ENCODE measurements around the gene ISY1. TPM values are rescaled to one million over a fixed set of nuclear protein-coding genes. Genes with fewer than 3 reads are reported as not detected.
"Not testable (repeated sequence)": the region's sequence is repeated elsewhere in the genome, so short reads cannot be mapped to it uniquely, and the experiment has no call there.

The ISY1 gene
- total and polyA plus RNA-seq, 2 of the 4 experiments (the other 2 are of a cell fraction): 28.5 to 31.5 TPM

DNA sequence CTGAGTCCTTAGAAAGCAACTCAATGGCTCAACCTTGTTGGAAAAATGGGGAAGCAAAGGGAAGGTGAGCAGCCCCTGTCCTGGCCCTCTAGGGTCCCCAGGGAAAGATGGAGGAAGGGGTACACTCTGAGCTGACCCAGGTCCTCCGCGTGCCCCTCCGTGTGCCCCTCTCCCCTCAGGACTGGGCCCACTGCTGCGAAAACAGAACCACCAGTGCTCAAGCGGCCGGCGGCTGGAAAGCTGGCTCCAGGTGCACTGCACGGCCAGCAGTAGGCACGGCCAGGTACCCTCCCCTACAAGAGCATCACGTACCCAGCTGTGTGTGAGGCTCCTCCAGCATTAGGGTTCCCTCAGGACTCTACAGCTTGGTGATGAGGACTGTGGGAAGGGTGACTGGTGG lies 65.6 kb downstream of the ISY1 start:
- ChIA-PET CTCF (no interaction called here), POLR2A (ENCODE audit: unreplicated experiment) (no interaction called here)
- Histone ChIP-seq H3K27me3 (ENCODE audit: control insufficient read depth, insufficient read depth, low read length) (no peaks in the 10 kb centered on the region), H2AK9ac (replicated peaks; ENCODE audit: low read depth, low read length, poor library complexity) (no peak overlapping the region), H3K23ac (ENCODE audit: low read depth, low read length) (no peak overlapping the region), H3K4me2 (ENCODE audit: low read depth, low read length) (no peak overlapping the region), H4K20me1 (ENCODE audit: insufficient read depth, low read length) (peaks cover 35% of the 10 kb centered on the region; the same call in 1 of the 2 replicates), H3K27ac (ENCODE audit: insufficient read depth, low read length) (no peak overlapping the region), H3K18ac (ENCODE audit: low read depth, low read length) (no peak overlapping the region), H3K9ac (ENCODE audit: low read depth, low read length) (no peak overlapping the region), H3K36me3 (ENCODE audit: control insufficient read depth, insufficient read depth, low read length) (peaks cover 18% of the 10 kb centered on the region), H3K14ac (replicated peaks; ENCODE audit: low read depth, low read length) (no peak overlapping the region), H4K8ac (ENCODE audit: low read depth in 2 of 2, low read length in 2 of 2) (no peak overlapping the region), H2BK20ac (ENCODE audit: low read depth, low read length) (no peak overlapping the region), H3K56ac (ENCODE audit: extremely low read depth, insufficient read depth, low read length) (no peak overlapping the region), H4K91ac (ENCODE audit: insufficient read depth, low read depth, low read length) (no peak overlapping the region), H2BK120ac (ENCODE audit: low read depth, low read length) (no peak overlapping the region), H2BK5ac (ENCODE audit: low read depth, low read length, poor library complexity, severe bottlenecking) (no peak overlapping the region), H3K4me3 (ENCODE audit: insufficient read depth, low read depth, low read length) (no peak overlapping the region), H3K9me3 (ENCODE audit: control insufficient read depth, insufficient read depth, low read length) (no peaks in the 10 kb centered on the region), H3K4me1 (ENCODE audit: control insufficient read depth, insufficient read depth, low read length) (no peaks in the 10 kb centered on the region), H2AK5ac (ENCODE audit: low read depth, low read length) (no peak overlapping the region), H4K5ac (ENCODE audit: low read depth, low read length) (no peak overlapping the region), H2BK15ac (ENCODE audit: low read depth, low read length) (no peak overlapping the region), H2AFZ (replicated peaks; ENCODE audit: low read length, poor library complexity) (no peak overlapping the region), H3K9me1 (ENCODE audit: insufficient read depth, low read length) (0 out of 2 replicates have a peak, but pooled peaks cover 3% of the 10 kb centered on the region), H3K4ac (ENCODE audit: low read depth, low read length) (no peak overlapping the region), H3K79me1 (ENCODE audit: low read depth in 1 of 2, low read length in 2 of 2) (peaks cover 15 to 34% of the 10 kb centered on the region in 2 experiments; a peak in 3 of 4 replicates)
- DNase-seq (no peak), ATAC-seq (ENCODE audit: low read depth) (no peak)
- dilution Hi-C loops (cut with HindIII; ENCODE audit: low sequenced_read_pairs, unreplicated experiment) (no loop called here), intact Hi-C loops (cut with micrococcal nuclease) (no loop called here), in situ Hi-C loops (cut with MboI; ENCODE audit: low sequenced_read_pairs) (no loop called here)
- WGBS, 2 experiments (ENCODE audit: extremely low coverage in 2 of 2, insufficient read length in 1 of 2): no CpG with 5 or more reads among the region's 10 CpGs
- no TSS peak for BruUV-seq (replicated peaks)
- no peak for TF ChIP-seq RCOR1 (IDR thresholded peaks at IDR 0.05; ENCODE audit: insufficient replicate concordance, low read length)

DNA sequence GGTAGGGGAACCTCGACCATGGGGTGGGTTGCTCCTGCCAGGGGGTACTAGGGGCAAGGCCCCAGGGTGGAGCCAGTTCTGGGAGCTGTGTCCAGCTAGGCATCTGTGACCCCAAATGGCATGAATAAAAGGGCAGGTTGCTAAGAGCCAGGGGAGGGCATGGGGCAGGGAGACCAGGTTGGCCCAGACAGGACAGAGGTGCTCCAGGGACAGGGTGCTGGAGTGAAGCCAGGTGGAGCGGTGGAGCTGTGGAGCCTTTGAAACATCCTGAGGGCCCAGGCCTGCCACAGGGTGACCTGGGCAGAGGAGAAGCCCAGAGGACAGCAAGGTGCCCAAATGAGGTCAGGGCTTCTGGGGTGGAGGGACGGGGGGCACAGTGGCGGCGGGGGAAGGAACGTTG lies 72.6 kb downstream of the ISY1 start:
- H3K56ac ChIP-seq (ENCODE audit: extremely low read depth, insufficient read depth, low read length); intact Hi-C loops (cut with micrococcal nuclease); H4K8ac ChIP-seq (ENCODE audit: low read depth in 2 of 2, low read length in 2 of 2); H3K4me2 ChIP-seq (ENCODE audit: low read depth, low read length); H2BK5ac ChIP-seq (ENCODE audit: low read depth, low read length, poor library complexity, severe bottlenecking); H3K27ac ChIP-seq (ENCODE audit: insufficient read depth, low read length); H4K91ac ChIP-seq (ENCODE audit: insufficient read depth, low read depth, low read length); H3K9me3 ChIP-seq (ENCODE audit: control insufficient read depth, insufficient read depth, low read length); in situ Hi-C loops (cut with MboI; ENCODE audit: low sequenced_read_pairs); H4K5ac ChIP-seq (ENCODE audit: low read depth, low read length); H3K36me3 ChIP-seq (ENCODE audit: control insufficient read depth, insufficient read depth, low read length); H2AK9ac ChIP-seq (replicated peaks; ENCODE audit: low read depth, low read length, poor library complexity); H3K9ac ChIP-seq (ENCODE audit: low read depth, low read length); H2BK120ac ChIP-seq (ENCODE audit: low read depth, low read length); DNase-seq; H3K23ac ChIP-seq (ENCODE audit: low read depth, low read length); BruUV-seq (replicated peaks); H3K27me3 ChIP-seq (ENCODE audit: control insufficient read depth, insufficient read depth, low read length); H3K4me3 ChIP-seq (ENCODE audit: insufficient read depth, low read depth, low read length); H3K9me1 ChIP-seq (ENCODE audit: insufficient read depth, low read length); H3K4me1 ChIP-seq (ENCODE audit: control insufficient read depth, insufficient read depth, low read length); H2BK15ac ChIP-seq (ENCODE audit: low read depth, low read length); H3K14ac ChIP-seq (replicated peaks; ENCODE audit: low read depth, low read length); CTCF ChIA-PET; H3K4ac ChIP-seq (ENCODE audit: low read depth, low read length); H3K18ac ChIP-seq (ENCODE audit: low read depth, low read length); dilution Hi-C loops (cut with HindIII; ENCODE audit: low sequenced_read_pairs, unreplicated experiment); H2BK20ac ChIP-seq (ENCODE audit: low read depth, low read length); H2AFZ ChIP-seq (replicated peaks; ENCODE audit: low read length, poor library complexity); H3K79me1 ChIP-seq (ENCODE audit: low read depth in 1 of 2, low read length in 2 of 2); H2AK5ac ChIP-seq (ENCODE audit: low read depth, low read length); H4K20me1 ChIP-seq (ENCODE audit: insufficient read depth, low read length); POLR2A ChIA-PET (ENCODE audit: unreplicated experiment): not testable (repeated sequence)
- no CpG with 5 or more reads among the region's 6 CpGs for WGBS, 2 experiments (ENCODE audit: extremely low coverage in 2 of 2, insufficient read length in 1 of 2)
- 0 out of 2 replicates have a peak, but pooled peaks have one; percentile 6 for ATAC-seq (ENCODE audit: low read depth)
